Erythroblast (primary cell): ENCODE data around the gene STPG1.

Experiments
- GATA1 ChIP-seq: IDR thresholded peaks from 2 replicates; pipeline ENCODE4 v1.6.1; 2011; ENCODE audit warnings: low read depth, mild to moderate bottlenecking, control low read depth, low read length, moderate library complexity
- POLR2A ChIP-seq: IDR thresholded peaks from 2 replicates; pipeline ENCODE4 v1.6.1; 2011; ENCODE audit warnings: mild to moderate bottlenecking, low read length

DNA sequence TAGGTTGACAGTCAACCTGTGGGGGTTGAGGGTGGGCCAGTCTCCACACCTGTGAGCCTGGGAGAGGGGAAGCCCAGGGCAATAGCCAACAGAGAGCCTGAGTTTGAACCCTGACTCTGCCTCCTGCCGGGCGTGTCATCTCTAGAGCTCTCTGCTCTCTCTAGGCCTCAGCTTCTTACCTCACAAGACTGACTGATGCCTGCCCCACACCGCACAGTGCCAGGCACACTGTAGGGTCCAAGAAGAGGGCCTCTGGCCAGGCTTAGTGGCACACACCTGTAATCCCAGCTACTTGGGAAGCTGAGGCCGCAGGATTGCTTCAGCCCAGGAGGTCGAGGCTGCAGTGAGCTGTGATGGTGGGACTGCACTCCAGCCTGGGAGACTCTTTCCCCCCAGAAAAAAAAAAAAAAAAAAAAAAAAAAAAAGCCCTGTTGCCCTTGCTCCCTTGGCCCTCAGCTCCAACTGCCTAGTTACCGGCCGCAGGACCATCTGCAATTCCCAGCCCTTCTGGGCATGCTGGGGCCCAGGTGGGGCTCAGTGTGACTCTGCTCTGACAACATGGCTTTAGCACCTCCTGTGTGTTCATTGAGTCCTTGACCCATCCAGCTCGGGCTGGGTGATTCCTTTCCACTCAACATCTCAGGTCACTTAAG, 69.4 kb downstream of the STPG1 start:
- TF ChIP-seq POLR2A (no peak), GATA1 (no peak)
